Trophoblast cell (in vitro differentiated cells and primary cell): Measurements from ENCODE around the gene RNF168.
"Not testable (repeated sequence)": the region's sequence is repeated elsewhere in the genome, so short reads cannot be mapped to it uniquely, and the experiment has no call there.

Source experiments
- DNase-seq, 2 donors: peaks; one replicate each; pipeline ENCODE4 v3.0.0-alpha.2; 2016
- H2AFZ ChIP-seq: 2 replicates; pipeline ENCODE4 v1.6.1; 2013; ENCODE audit warnings: low read length, moderate library complexity, mild to moderate bottlenecking; ENCODE audit not compliant: insufficient read depth, poor library complexity
- H2AK5ac ChIP-seq: 2 replicates; pipeline ENCODE4 v1.6.1; 2013; ENCODE audit warnings: mild to moderate bottlenecking, low read length
- H2BK120ac ChIP-seq: 2 replicates; pipeline ENCODE4 v1.6.1; 2013; ENCODE audit warnings: low read length, mild to moderate bottlenecking, moderate library complexity; ENCODE audit not compliant: insufficient read depth, poor library complexity
- H2BK12ac ChIP-seq: 2 replicates; pipeline ENCODE4 v1.6.1; 2013; ENCODE audit warnings: mild to moderate bottlenecking, low read length, moderate library complexity
- H2BK5ac ChIP-seq: 2 replicates; pipeline ENCODE4 v1.6.1; 2013; ENCODE audit warnings: low read length, low read depth, moderate library complexity, mild to moderate bottlenecking; ENCODE audit not compliant: poor library complexity
- H3K14ac ChIP-seq: 2 replicates; pipeline ENCODE4 v1.6.1; 2013; ENCODE audit warnings: mild to moderate bottlenecking, low read length
- H3K18ac ChIP-seq: 2 replicates; pipeline ENCODE4 v1.6.1; 2013; ENCODE audit warnings: mild to moderate bottlenecking, low read length
- H3K23ac ChIP-seq: 2 replicates; pipeline ENCODE4 v1.6.1; 2013; ENCODE audit warnings: low read length
- H3K27ac ChIP-seq: 2 replicates; pipeline ENCODE4 v1.5.1; 2013; ENCODE audit warnings: low read depth, mild to moderate bottlenecking, inconsistent platforms, low read length, moderate library complexity
- H3K27me3 ChIP-seq: 2 replicates; pipeline ENCODE4 v1.6.1; 2013; ENCODE audit warnings: inconsistent platforms, mild to moderate bottlenecking, low read length, moderate library complexity; ENCODE audit not compliant: insufficient read depth
- H3K36me3 ChIP-seq, 2 experiments: 1 replicate in 1 of 2; 2 replicates in 1 of 2; pipeline ENCODE4 v1.6.1; 2013; ENCODE audit warnings: low read length in 2 of 2, mild to moderate bottlenecking in 2 of 2, moderate library complexity in 1 of 2; ENCODE audit not compliant: insufficient read depth in 2 of 2, control insufficient read depth in 1 of 2
- H3K4ac ChIP-seq: 2 replicates; pipeline ENCODE4 v1.6.1; 2013; ENCODE audit warnings: low read depth, mild to moderate bottlenecking, low read length, moderate library complexity
- H3K4me1 ChIP-seq, 2 experiments: 1 replicate in 1 of 2; 2 replicates in 1 of 2; pipeline ENCODE4 v1.6.1; 2013; ENCODE audit warnings: low read length in 2 of 2, mild to moderate bottlenecking in 2 of 2, moderate library complexity in 1 of 2; ENCODE audit not compliant: insufficient read depth in 2 of 2, control insufficient read depth in 1 of 2
- H3K4me2 ChIP-seq: 2 replicates; pipeline ENCODE4 v1.6.1; 2013; ENCODE audit warnings: inconsistent platforms, mild to moderate bottlenecking, low read length, moderate library complexity
- H3K4me3 ChIP-seq: 2 replicates; pipeline ENCODE4 v1.5.1; 2013; ENCODE audit warnings: mild to moderate bottlenecking, low read depth, low read length, inconsistent platforms
- H3K79me1 ChIP-seq: one replicate; pipeline ENCODE4 v1.6.1; 2013; ENCODE audit warnings: low read length
- H3K79me2 ChIP-seq: 2 replicates; pipeline ENCODE4 v1.6.1; 2013; ENCODE audit warnings: low read length, mild to moderate bottlenecking; ENCODE audit not compliant: control insufficient read depth, insufficient read depth, poor library complexity
- H3K9ac ChIP-seq: 2 replicates; pipeline ENCODE4 v1.6.1; 2013; ENCODE audit warnings: mild to moderate bottlenecking, low read length
- H3K9me3 ChIP-seq: 2 replicates; pipeline ENCODE4 v1.6.1; 2013; ENCODE audit warnings: low read depth, mild to moderate bottlenecking, control low read depth, inconsistent platforms, low read length; ENCODE audit not compliant: insufficient read depth
- H4K12ac ChIP-seq: 2 replicates; pipeline ENCODE4 v1.6.1; 2013; ENCODE audit warnings: low read depth, mild to moderate bottlenecking, low read length, moderate library complexity
- H4K8ac ChIP-seq: 2 replicates; pipeline ENCODE4 v1.6.1; 2013; ENCODE audit warnings: low read depth, mild to moderate bottlenecking, low read length, moderate library complexity
- H4K91ac ChIP-seq: one replicate; pipeline ENCODE4 v1.6.1; 2013; ENCODE audit warnings: low read depth, mild to moderate bottlenecking, low read length, moderate library complexity
- WGBS: extraction: QIAGEN DNeasy Blood & Tissue Kit; methylation state at CpG from one replicate; pipeline ENCODE4 v1.1.7; 2013; ENCODE audit warnings: missing lambda C conversion rate; ENCODE audit not compliant: insufficient read length, insufficient coverage; ENCODE audit errors: extremely low coverage; 5-methylcytosine and 5-hydroxymethylcytosine counted together

RNF168 gene

GRCh38 chr3:196514913-196515621 is 11.5 kb upstream of the RNF168 start, which contains the start of gene SMCO1:
TSS of gene SMCO1 (minus strand) at chr3:196515346. CDS start at chr3:196515209, 137 bp downstream.
- H2BK12ac ChIP-seq: no peak within 1 kb of the TSS
- no peaks in the 10 kb centered on the region for H3K4me1 ChIP-seq
- H3K14ac ChIP-seq: no peak within 1 kb of the TSS
- no peak within 1 kb of the TSS for H4K12ac ChIP-seq
- H2AK5ac ChIP-seq: no peak within 1 kb of the TSS
- DNase-seq: no peak
- no peak within 1 kb of the TSS for H3K23ac ChIP-seq
- no peak within 1 kb of the TSS for H3K4ac ChIP-seq
- H2BK120ac ChIP-seq: no peak within 1 kb of the TSS
- H4K91ac ChIP-seq: no peak within 1 kb of the TSS
- H3K36me3 ChIP-seq: no peaks in the 10 kb centered on the region
- no peak within 1 kb of the TSS for H4K8ac ChIP-seq
- no peak within 1 kb of the TSS for H3K4me3 ChIP-seq
- no CpG with 5 or more reads among the region's 10 CpGs for WGBS
- H3K27me3 ChIP-seq: no peaks in the 10 kb centered on the region
- no peak within 1 kb of the TSS for H2BK5ac ChIP-seq
- peaks cover 10% of the 10 kb centered on the region for H3K9me3 ChIP-seq
- no peaks in the 10 kb centered on the region for H3K79me1 ChIP-seq
- no peaks in the 10 kb centered on the region for H3K79me2 ChIP-seq
- no peak within 1 kb of the TSS for H2AFZ ChIP-seq
- H3K27ac ChIP-seq: no peak within 1 kb of the TSS
- H3K9ac ChIP-seq: no peak within 1 kb of the TSS
- no peak within 1 kb of the TSS for H3K4me2 ChIP-seq
- no peak within 1 kb of the TSS for H3K18ac ChIP-seq

GRCh38 chr3:196514350-196514716 is 10.8 kb upstream of the RNF168 start:
- H3K79me1 ChIP-seq: no peaks in the 10 kb centered on the region
- H4K12ac ChIP-seq: no peak overlapping the region
- no peak overlapping the region for H2BK120ac ChIP-seq
- DNase-seq: no peak
- H4K91ac ChIP-seq: no peak overlapping the region
- no peaks in the 10 kb centered on the region for H3K36me3 ChIP-seq
- no peaks in the 10 kb centered on the region for H3K27me3 ChIP-seq
- peaks cover 7% of the 10 kb centered on the region for H3K9me3 ChIP-seq
- H4K8ac ChIP-seq: no peak overlapping the region
- H3K18ac ChIP-seq: no peak overlapping the region
- no CpG with 5 or more reads among the region's 1 CpG for WGBS
- no peak overlapping the region for H3K9ac ChIP-seq
- no peak overlapping the region for H2BK5ac ChIP-seq
- no peak overlapping the region for H2BK12ac ChIP-seq
- no peak overlapping the region for H3K27ac ChIP-seq
- no peak overlapping the region for H3K23ac ChIP-seq
- no peaks in the 10 kb centered on the region for H3K79me2 ChIP-seq
- H3K4me2 ChIP-seq: no peak overlapping the region
- no peak overlapping the region for H3K14ac ChIP-seq
- H2AK5ac ChIP-seq: no peak overlapping the region
- no peak overlapping the region for H3K4me3 ChIP-seq
- H2AFZ ChIP-seq: no peak overlapping the region
- no peaks in the 10 kb centered on the region for H3K4me1 ChIP-seq
- no peak overlapping the region for H3K4ac ChIP-seq

- H2AFZ ChIP-seq: no peak overlapping the region
- H3K27me3 ChIP-seq: no peaks in the 10 kb centered on the region
- no peaks in the 10 kb centered on the region for H3K4me1 ChIP-seq
- H2BK120ac ChIP-seq: no peak overlapping the region
- no peak overlapping the region for H4K91ac ChIP-seq
- H3K23ac ChIP-seq: no peak overlapping the region
- no peak overlapping the region for H3K4me2 ChIP-seq
- no peak overlapping the region for H2BK12ac ChIP-seq
- no peak overlapping the region for H4K12ac ChIP-seq
- no peak overlapping the region for H3K18ac ChIP-seq
- H3K9ac ChIP-seq: no peak overlapping the region
- H2BK5ac ChIP-seq: no peak overlapping the region
- no peak overlapping the region for H2AK5ac ChIP-seq
- H3K79me2 ChIP-seq: no peaks in the 10 kb centered on the region
- H3K36me3 ChIP-seq: no peaks in the 10 kb centered on the region
- no peaks in the 10 kb centered on the region for H3K79me1 ChIP-seq
- no peak for DNase-seq
- H3K9me3 ChIP-seq: peaks cover 7% of the 10 kb centered on the region
- no peak overlapping the region for H3K14ac ChIP-seq
- no peak overlapping the region for H4K8ac ChIP-seq
- no peak overlapping the region for H3K4ac ChIP-seq
- H3K27ac ChIP-seq: no peak overlapping the region
- WGBS: 100% methylated on average over 1 of the region's 8 CpGs
- no peak overlapping the region for H3K4me3 ChIP-seq
These were observed 10.3 kb upstream of the RNF168 start for GRCh38 chr3:196513697-196514349.

- H4K8ac ChIP-seq, H3K4ac ChIP-seq, H3K4me3 ChIP-seq, H2AK5ac ChIP-seq, H4K12ac ChIP-seq, H2BK120ac ChIP-seq, DNase-seq, H2BK12ac ChIP-seq, H3K9ac ChIP-seq, H3K14ac ChIP-seq, H3K4me1 ChIP-seq, H3K79me2 ChIP-seq, H4K91ac ChIP-seq, H3K4me2 ChIP-seq, H3K18ac ChIP-seq, H3K79me1 ChIP-seq, H2BK5ac ChIP-seq, H3K36me3 ChIP-seq, H2AFZ ChIP-seq, H3K27me3 ChIP-seq, H3K27ac ChIP-seq, H3K9me3 ChIP-seq, H3K23ac ChIP-seq: not testable (repeated sequence)
- no CpG with 5 or more reads among the region's 15 CpGs for WGBS
These were observed 8.3 kb upstream of the RNF168 start for GRCh38 chr3:196511646-196512425.
